ENCODE measurements around the gene AGFG1.

- TF ChIP-seq POLR2A (IDR thresholded peaks at IDR 0.05), result no peak
- TF ChIP-seq CTCF (IDR thresholded peaks at IDR 0.05), result no peak
Observed at GRCh38 chr2:227439214-227439613, 32.7 kb upstream of the AGFG1 start.

Data from heart left ventricle (tissue), 13 donors.